ENCODE results near the gene MED13L.

DNA sequence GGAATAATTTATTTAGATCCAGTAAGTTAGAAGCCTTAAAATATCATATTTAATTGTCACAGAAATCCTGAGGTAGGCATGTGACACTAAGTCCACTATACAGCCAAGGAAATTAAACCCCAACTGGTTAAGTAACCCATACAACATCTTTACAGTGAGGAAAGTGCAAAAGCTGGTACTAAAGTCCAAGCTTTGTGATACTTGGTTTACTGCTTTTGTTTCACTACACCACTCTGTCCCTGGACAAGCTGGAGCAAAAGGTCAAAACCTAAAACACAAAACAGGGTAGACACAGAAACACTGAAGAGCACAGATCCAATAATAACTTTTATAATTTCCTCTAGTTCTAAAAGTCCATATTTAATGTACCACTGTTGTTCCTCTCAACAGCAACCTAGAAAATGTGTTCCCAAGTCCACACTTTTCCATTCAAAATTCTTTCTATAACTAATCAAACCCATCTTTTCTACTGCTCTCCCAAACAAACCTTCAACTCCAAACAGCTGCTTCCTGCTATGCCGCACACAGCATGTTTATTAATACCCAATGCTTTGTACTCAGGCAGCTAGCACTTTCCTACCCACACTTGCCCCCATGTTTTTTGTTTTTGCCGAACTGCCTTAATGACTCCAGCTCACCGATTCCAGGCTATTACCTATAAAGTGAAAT lies 90.9 kb downstream of the MED13L start:
- TF ChIP-seq, protein P1, sequence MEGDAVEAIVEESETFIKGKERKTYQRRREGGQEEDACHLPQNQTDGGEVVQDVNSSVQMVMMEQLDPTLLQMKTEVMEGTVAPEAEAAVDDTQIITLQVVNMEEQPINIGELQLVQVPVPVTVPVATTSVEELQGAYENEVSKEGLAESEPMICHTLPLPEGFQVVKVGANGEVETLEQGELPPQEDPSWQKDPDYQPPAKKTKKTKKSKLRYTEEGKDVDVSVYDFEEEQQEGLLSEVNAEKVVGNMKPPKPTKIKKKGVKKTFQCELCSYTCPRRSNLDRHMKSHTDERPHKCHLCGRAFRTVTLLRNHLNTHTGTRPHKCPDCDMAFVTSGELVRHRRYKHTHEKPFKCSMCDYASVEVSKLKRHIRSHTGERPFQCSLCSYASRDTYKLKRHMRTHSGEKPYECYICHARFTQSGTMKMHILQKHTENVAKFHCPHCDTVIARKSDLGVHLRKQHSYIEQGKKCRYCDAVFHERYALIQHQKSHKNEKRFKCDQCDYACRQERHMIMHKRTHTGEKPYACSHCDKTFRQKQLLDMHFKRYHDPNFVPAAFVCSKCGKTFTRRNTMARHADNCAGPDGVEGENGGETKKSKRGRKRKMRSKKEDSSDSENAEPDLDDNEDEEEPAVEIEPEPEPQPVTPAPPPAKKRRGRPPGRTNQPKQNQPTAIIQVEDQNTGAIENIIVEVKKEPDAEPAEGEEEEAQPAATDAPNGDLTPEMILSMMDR (IDR thresholded peaks at IDR 0.05; ENCODE audit: insufficient read depth, low read length, poor library complexity, severe bottlenecking): no peak
- no peak for TF ChIP-seq EZH2phosphoT487 (conservative IDR thresholded peaks at IDR 0.05; ENCODE audit: low read length)

All from SU-DHL-6 (cell line).